Erythroblast (primary cell): ENCODE measurements around the gene GMNN.

Source experiments
- GATA1 ChIP-seq: IDR thresholded peaks from 2 replicates; pipeline ENCODE4 v1.6.1; 2011; ENCODE audit warnings: low read depth, mild to moderate bottlenecking, control low read depth, low read length, moderate library complexity
- POLR2A ChIP-seq: IDR thresholded peaks from 2 replicates; pipeline ENCODE4 v1.6.1; 2011; ENCODE audit warnings: mild to moderate bottlenecking, low read length

GRCh38 chr6:24755279-24755678 is 19.5 kb upstream of the GMNN start:
- TF ChIP-seq POLR2A = no peak
- TF ChIP-seq GATA1 = no peak
